Body of pancreas (tissue), 4 donors: ENCODE data around the gene CSMD2.

Experiments
- CTCF ChIP-seq, 7 experiments: fragments of 450-650 bp in 4 of 7; fragments of 200-600 bp in 3 of 7; sonication (generic) in 3 of 7; IDR thresholded peaks; one replicate each; pipeline ENCODE4 v1.5.1; 2016 to 2019; ENCODE audit warnings: antibody characterized with exemption in 7 of 7
- POLR2A ChIP-seq, 3 donors: fragments of 450-650 bp; IDR thresholded peaks; one replicate each; pipeline ENCODE4 v1.6.1; 2016; ENCODE audit warnings: antibody characterized with exemption in 3 of 3, mild to moderate bottlenecking in 2 of 3

GRCh38 chr1:33957854-33958253 lies 207.2 kb downstream of the CSMD2 start:
- TF ChIP-seq CTCF (IDR thresholded peaks at IDR 0.05) (no peak), POLR2A (IDR thresholded peaks at IDR 0.05) (no peak)
